Gastrocnemius medialis (tissue), 4 donors: ENCODE measurements around the gene RTN4RL1. TPM values are rescaled to one million over a fixed set of nuclear protein-coding genes. Genes with fewer than 3 reads are reported as not detected.

Source experiments
- ATAC-seq, 2 donors: fragments of 150-250 bp; one replicate each; pipeline ENCODE4 v1.9.1; 2016
- DNase-seq, 2 donors: peaks; one replicate each; pipeline ENCODE4 v3.0.0-alpha.2; 2019
- H3K27ac ChIP-seq, 4 donors: fragments of 200-600 bp; sonication (generic); 1 replicate in 1 of 4; 2 replicates in 3 of 4; pipeline ENCODE4 v1.5.1; 2016 to 2018; ENCODE audit warnings: mild to moderate bottlenecking in 2 of 4, moderate library complexity in 1 of 4
- H3K27me3 ChIP-seq, 3 donors: fragments of 200-600 bp; sonication (generic) in 2 of 3; 1 replicate in 1 of 3; 2 replicates in 2 of 3; pipeline versions ENCODE4 v1.5.1 to v1.6.0; 2016 to 2019; ENCODE audit warnings: mild to moderate bottlenecking in 1 of 3, moderate library complexity in 1 of 3
- H3K36me3 ChIP-seq, 2 donors: fragments of 200-600 bp; sonication (generic) in 1 of 2; one replicate each; pipeline ENCODE4 v1.5.1; 2017 to 2018
- H3K4me1 ChIP-seq, 2 donors: fragments of 200-600 bp; sonication (generic) in 1 of 2; one replicate each; pipeline ENCODE4 v1.5.1; 2016 to 2017; ENCODE audit warnings: mild to moderate bottlenecking in 2 of 2
- H3K4me3 ChIP-seq, 4 donors: fragments of 200-600 bp; sonication (generic) in 3 of 4; 1 replicate in 1 of 4; 2 replicates in 3 of 4; pipeline ENCODE4 v1.5.1; 2016 to 2019; ENCODE audit warnings: mild to moderate bottlenecking in 2 of 4
- H3K9me3 ChIP-seq, 3 donors: fragments of 200-600 bp; sonication (generic) in 2 of 3; 1 replicate in 1 of 3; 2 replicates in 2 of 3; pipeline ENCODE4 v1.5.1; 2016 to 2019
- POLR2A ChIP-seq, 2 donors: fragments of 450-650 bp; IDR thresholded peaks; one replicate each; pipeline ENCODE4 v1.6.1; 2017; ENCODE audit warnings: antibody characterized with exemption in 2 of 2, mild to moderate bottlenecking in 2 of 2, moderate library complexity in 2 of 2
- in situ Hi-C, 4 donors: fragments of 200-750 bp; cut with MboI; loops; one replicate each; pipeline versions ENCODE4 v1.15.0 to v1.8.0; 2017; ENCODE audit warnings: low sequenced_read_pairs in 4 of 4
- intact Hi-C: fragments of 100-400 bp; cut with DNase I; formaldehyde crosslinking; loops from one replicate; pipeline ENCODE4 v1.15.1; 2023; ENCODE audit warnings: low total_unique reads
- total RNA-seq, 4 donors: library from RNA; depleted of rRNA; stranded (reverse); fragments of >200 nt; gene quantifications; one replicate each; pipeline versions ENCODE4 v1.1.0 to v1.2.3, GENCODE V29; 2016
- TF ChIP-seq, protein P1 (sequence below), 5 experiments: fragments of 450-650 bp in 3 of 5; fragments of 200-600 bp in 2 of 5; sonication (generic) in 2 of 5; IDR thresholded peaks in 4 of 5; conservative IDR thresholded peaks in 1 of 5; 1 replicate in 4 of 5; 2 replicates in 1 of 5; pipeline ENCODE4 v1.5.1; 2016 to 2019; ENCODE audit warnings: antibody characterized with exemption in 5 of 5, mild to moderate bottlenecking in 3 of 5, moderate library complexity in 3 of 5

Gene RTN4RL1
- total RNA-seq, 4 donors from 2014 or later, result 0.31 to 1.7 (median 1.2) TPM

DNA sequence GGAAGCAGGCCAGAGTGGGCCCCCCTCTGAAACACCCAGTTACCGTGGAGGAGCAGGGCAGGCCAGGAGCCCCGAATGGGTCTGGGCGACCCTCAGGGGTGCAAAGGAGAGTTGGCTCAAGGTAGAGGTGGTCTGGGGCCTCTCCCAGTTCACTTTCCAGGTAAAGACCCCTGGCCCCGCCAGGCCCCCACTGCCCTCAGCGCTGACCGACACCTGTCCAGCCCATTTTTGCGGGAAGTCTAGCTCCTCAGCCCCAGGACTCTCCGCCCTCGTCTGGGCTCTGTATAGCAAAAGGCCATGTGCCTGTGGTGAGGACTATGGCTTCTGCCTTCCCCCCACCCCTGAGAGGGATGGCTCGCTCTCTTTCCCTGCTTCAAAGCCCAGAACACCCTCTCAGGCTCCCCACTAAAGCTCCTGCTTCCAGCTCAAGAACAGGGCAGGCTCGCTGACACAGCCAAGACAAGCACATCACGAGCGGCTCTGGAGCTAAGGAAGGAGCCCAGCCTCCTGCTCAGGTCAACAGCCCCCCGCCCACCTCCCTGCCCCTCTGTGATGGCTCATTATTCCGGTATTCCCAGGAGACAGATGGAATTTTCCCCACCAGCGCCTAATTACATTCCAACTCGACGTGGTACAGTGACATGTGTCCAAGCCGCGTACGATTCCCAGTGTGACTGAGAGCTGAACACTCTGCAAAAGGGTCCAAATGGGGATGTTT, 59.4 kb downstream of the RTN4RL1 start:
- ATAC-seq (no peak), DNase-seq (no peak)
- Histone ChIP-seq H3K27me3 (no peaks in the 10 kb centered on the region), H3K4me3 (no peak overlapping the region), H3K36me3 (no peaks in the 10 kb centered on the region), H3K27ac (no peak overlapping the region), H3K9me3 (no peaks in the 10 kb centered on the region), H3K4me1 (peaks cover 5 to 9% of the 10 kb centered on the region in 2 donors)
- in situ Hi-C loops, result no loop called here
- TF ChIP-seq, protein P1, sequence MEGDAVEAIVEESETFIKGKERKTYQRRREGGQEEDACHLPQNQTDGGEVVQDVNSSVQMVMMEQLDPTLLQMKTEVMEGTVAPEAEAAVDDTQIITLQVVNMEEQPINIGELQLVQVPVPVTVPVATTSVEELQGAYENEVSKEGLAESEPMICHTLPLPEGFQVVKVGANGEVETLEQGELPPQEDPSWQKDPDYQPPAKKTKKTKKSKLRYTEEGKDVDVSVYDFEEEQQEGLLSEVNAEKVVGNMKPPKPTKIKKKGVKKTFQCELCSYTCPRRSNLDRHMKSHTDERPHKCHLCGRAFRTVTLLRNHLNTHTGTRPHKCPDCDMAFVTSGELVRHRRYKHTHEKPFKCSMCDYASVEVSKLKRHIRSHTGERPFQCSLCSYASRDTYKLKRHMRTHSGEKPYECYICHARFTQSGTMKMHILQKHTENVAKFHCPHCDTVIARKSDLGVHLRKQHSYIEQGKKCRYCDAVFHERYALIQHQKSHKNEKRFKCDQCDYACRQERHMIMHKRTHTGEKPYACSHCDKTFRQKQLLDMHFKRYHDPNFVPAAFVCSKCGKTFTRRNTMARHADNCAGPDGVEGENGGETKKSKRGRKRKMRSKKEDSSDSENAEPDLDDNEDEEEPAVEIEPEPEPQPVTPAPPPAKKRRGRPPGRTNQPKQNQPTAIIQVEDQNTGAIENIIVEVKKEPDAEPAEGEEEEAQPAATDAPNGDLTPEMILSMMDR (IDR thresholded peaks at IDR 0.05 in 4 of 5, conservative IDR thresholded peaks at IDR 0.05 in 1 of 5), result no peak
- TF ChIP-seq POLR2A (IDR thresholded peaks at IDR 0.05), result no peak
- intact Hi-C loops, result no loop called here

GRCh38 chr17:1963250-1963649, 61.9 kb downstream of the RTN4RL1 start:
- H3K27me3 ChIP-seq, result no peaks in the 10 kb centered on the region
- TF ChIP-seq, protein P1 (IDR thresholded peaks at IDR 0.05 in 4 of 5, conservative IDR thresholded peaks at IDR 0.05 in 1 of 5), result no peak
- TF ChIP-seq POLR2A (IDR thresholded peaks at IDR 0.05), result no peak
- no peak for DNase-seq
- H3K27ac ChIP-seq, result no peak overlapping the region
- no peaks in the 10 kb centered on the region for H3K9me3 ChIP-seq
- H3K36me3 ChIP-seq, result no peaks in the 10 kb centered on the region
- intact Hi-C loops (no loop called here), in situ Hi-C loops (no loop called here)
- ATAC-seq, result no peak
- no peak overlapping the region for H3K4me3 ChIP-seq
- H3K4me1 ChIP-seq, result peaks cover 1 to 4% of the 10 kb centered on the region in 2 donors

GRCh38 chr17:1961189-1961588, 63.9 kb downstream of the RTN4RL1 start:
- no peak overlapping the region for H3K27ac ChIP-seq
- no peak for TF ChIP-seq POLR2A (IDR thresholded peaks at IDR 0.05)
- TF ChIP-seq, protein P1 (IDR thresholded peaks at IDR 0.05 in 4 of 5, conservative IDR thresholded peaks at IDR 0.05 in 1 of 5), result no peak
- no peaks in the 10 kb centered on the region for H3K27me3 ChIP-seq
- no peaks in the 10 kb centered on the region for H3K36me3 ChIP-seq
- intact Hi-C loops (no loop called here), in situ Hi-C loops (no loop called here)
- no peaks in the 10 kb centered on the region for H3K4me1 ChIP-seq
- H3K4me3 ChIP-seq, result no peak overlapping the region
- no peaks in the 10 kb centered on the region for H3K9me3 ChIP-seq
- ATAC-seq, result no peak
- no peak for DNase-seq

DNA sequence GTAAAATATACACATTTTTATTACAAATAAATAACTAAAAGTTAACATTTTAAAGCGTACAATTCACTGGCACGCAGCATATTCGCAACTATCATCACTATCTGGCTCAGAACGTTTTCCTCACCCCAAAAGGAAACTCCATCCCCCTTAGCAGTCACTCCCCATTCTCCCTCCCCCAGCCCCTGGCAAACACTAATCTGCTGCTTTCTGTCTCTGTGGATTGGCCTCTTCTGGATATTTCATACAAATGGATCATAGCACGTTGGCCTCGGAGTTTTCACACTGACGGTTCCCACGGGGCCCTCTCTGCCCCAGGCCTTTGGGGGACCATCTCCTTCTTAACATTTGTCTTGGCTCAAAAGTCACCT, 64.6 kb downstream of the RTN4RL1 start:
- Histone ChIP-seq H3K9me3 (no peaks in the 10 kb centered on the region), H3K27me3 (no peaks in the 10 kb centered on the region), H3K4me3 (no peak overlapping the region), H3K27ac (no peak overlapping the region), H3K4me1 (no peaks in the 10 kb centered on the region), H3K36me3 (no peaks in the 10 kb centered on the region)
- in situ Hi-C loops (no loop called here), intact Hi-C loops (no loop called here)
- no peak for DNase-seq
- TF ChIP-seq POLR2A (IDR thresholded peaks at IDR 0.05), result no peak
- TF ChIP-seq, protein P1 (IDR thresholded peaks at IDR 0.05 in 4 of 5, conservative IDR thresholded peaks at IDR 0.05 in 1 of 5), result no peak
- no peak for ATAC-seq
